HG03064 (cell line): Measurements from ENCODE around the gene SFR1.
"Not testable (repeated sequence)": the region's sequence is repeated elsewhere in the genome, so short reads cannot be mapped to it uniquely, and the experiment has no call there.

ENCODE experiments used
- ATAC-seq: cut with Tn5 transposase; IDR thresholded peaks from one replicate; pipeline ENCODE4 v1.9.1; 2021; ENCODE audit warnings: low read depth; ENCODE audit not compliant: unreplicated experiment

Gene SFR1

GRCh38 chr10:104155591-104155990 is 33.6 kb downstream of the SFR1 start:
- no peak for ATAC-seq

DNA sequence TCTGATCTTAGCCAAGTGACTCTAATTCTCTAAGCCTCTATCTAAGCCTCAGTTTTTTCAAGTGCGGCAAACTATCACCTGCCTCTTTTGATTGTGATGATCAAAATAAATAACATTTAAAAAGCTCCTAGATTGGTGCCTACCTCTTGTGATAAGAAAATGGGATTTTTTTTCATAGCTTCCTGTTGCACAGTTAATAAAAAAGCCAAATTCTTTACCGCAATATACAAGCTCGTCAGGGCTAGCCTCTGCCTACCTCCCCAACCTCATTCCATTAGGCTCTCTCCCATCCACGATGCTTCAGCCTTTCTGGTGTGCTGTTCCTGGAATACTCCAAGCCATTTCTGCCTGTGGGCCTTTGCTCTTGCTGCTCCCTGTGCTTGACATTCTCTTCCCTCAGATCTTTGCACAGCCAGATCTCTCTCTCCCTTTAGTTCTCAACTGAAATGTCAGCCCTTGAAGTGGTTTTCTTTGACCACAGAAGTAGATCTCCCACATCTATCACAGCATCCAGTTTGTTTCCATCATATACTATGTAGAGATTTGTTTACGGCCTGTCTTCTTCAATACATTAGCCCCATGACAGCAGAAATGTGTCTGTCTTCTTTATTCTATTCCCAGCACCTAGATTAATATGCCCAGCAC is 48.8 kb downstream of the SFR1 start:
- ATAC-seq = no peak

- ATAC-seq = not testable (repeated sequence)
Measured at GRCh38 chr10:104174136-104174535, 52.2 kb downstream of the SFR1 start.
